Tibial nerve (tissue), 4 donors: Measurements from ENCODE around the gene ICE2. TPM values are rescaled to one million over a fixed set of nuclear protein-coding genes. Genes with fewer than 3 reads are reported as not detected.
A peak's percentile ranks its signal among the peaks of the same experiment; 100 is the strongest.

Experiments used
- DNase-seq, 2 donors: peaks; one replicate each; pipeline ENCODE4 v3.0.0-alpha.2; 2019; ENCODE audit warnings: low spot score in 2 of 2
- H3K27ac ChIP-seq, 4 donors: fragments of 200-600 bp; sonication (generic) in 3 of 4; one replicate each; pipeline ENCODE4 v1.5.1; 2017 to 2019; ENCODE audit warnings: mild to moderate bottlenecking in 1 of 4
- H3K27me3 ChIP-seq, 2 donors: fragments of 200-600 bp; sonication (generic) in 1 of 2; one replicate each; pipeline versions ENCODE4 v1.5.1 to v1.6.0; 2017 to 2019
- H3K36me3 ChIP-seq, 3 donors: fragments of 200-600 bp; sonication (generic); one replicate each; pipeline ENCODE4 v1.5.1; 2018 to 2019
- H3K4me1 ChIP-seq, 4 donors: fragments of 200-600 bp; sonication (generic) in 3 of 4; one replicate each; pipeline ENCODE4 v1.5.1; 2017 to 2019
- H3K4me3 ChIP-seq, 4 donors: fragments of 200-600 bp; sonication (generic) in 3 of 4; one replicate each; pipeline ENCODE4 v1.5.1; 2017 to 2019; ENCODE audit warnings: mild to moderate bottlenecking in 1 of 4, moderate library complexity in 1 of 4
- H3K9me3 ChIP-seq, 4 donors: fragments of 200-600 bp; sonication (generic) in 3 of 4; one replicate each; pipeline ENCODE4 v1.5.1; 2017 to 2019
- CTCF ChIP-seq, 5 experiments: fragments of 200-600 bp in 3 of 5; fragments of 450-650 bp in 2 of 5; sonication (generic) in 3 of 5; IDR thresholded peaks; one replicate each; pipeline ENCODE4 v1.5.1; 2016 to 2019; ENCODE audit warnings: antibody characterized with exemption in 5 of 5, mild to moderate bottlenecking in 3 of 5, moderate library complexity in 2 of 5
- EP300 ChIP-seq, 2 donors: sonication (generic); formaldehyde crosslinking; IDR thresholded peaks; one replicate each; pipeline ENCODE4 v1.6.1; 2017; ENCODE audit warnings: antibody characterized with exemption in 2 of 2, mild to moderate bottlenecking in 1 of 2
- POLR2A ChIP-seq, 2 donors: fragments of 450-650 bp; IDR thresholded peaks; one replicate each; pipeline ENCODE4 v1.6.1; 2017; ENCODE audit warnings: antibody characterized with exemption in 2 of 2, mild to moderate bottlenecking in 2 of 2, moderate library complexity in 2 of 2
- WGBS, 2 donors: methylation state at CpG; one replicate each; pipeline ENCODE4 v1.1.5; 2018; 5-methylcytosine and 5-hydroxymethylcytosine counted together
- small RNA-seq: library from RNA; depleted of rRNA; stranded (forward); fragments of <200 nt; gene quantifications from one replicate; pipeline ENCODE3, GENCODE V24; 2016
- total RNA-seq, 4 donors: library from RNA; depleted of rRNA; stranded (reverse); fragments of >200 nt; gene quantifications; one replicate each; pipeline ENCODE4 v1.1.0, GENCODE V29; 2016

Gene ICE2
- total RNA-seq, 4 donors from 2014 or later = 23.9 to 44.1 (median 26.0) TPM

GRCh38 chr15:60370105-60370868, 108.7 kb downstream of the ICE2 start:
- Histone ChIP-seq H3K4me3 (no peak overlapping the region), H3K36me3 (peaks cover 0 to 12% (median 0%) of the 10 kb centered on the region in 3 donors), H3K9me3 (no peaks in the 10 kb centered on the region), H3K27ac (peak overlapping the region; percentile 64 to 91 (median 75)), H3K27me3 (no peaks in the 10 kb centered on the region), H3K4me1 (peaks cover 9 to 72% (median 60%) of the 10 kb centered on the region in 4 donors)
- no peak for DNase-seq
- no peak for TF ChIP-seq POLR2A (IDR thresholded peaks at IDR 0.05)
- peak in 1 of 2 donors; percentile 73 for TF ChIP-seq EP300 (IDR thresholded peaks at IDR 0.05)
- TF ChIP-seq CTCF (IDR thresholded peaks at IDR 0.05) = no peak
- 60 to 67% methylated on average over 9 of the region's 9 CpGs for WGBS, 2 donors

- Histone ChIP-seq H3K9me3 (no peaks in the 10 kb centered on the region), H3K4me1 (peaks cover 9 to 68% (median 54%) of the 10 kb centered on the region in 4 donors), H3K27ac (peak overlapping the region in 3 of 4 donors; percentile 60 to 73 (median 68)), H3K27me3 (no peaks in the 10 kb centered on the region), H3K4me3 (no peak overlapping the region), H3K36me3 (peaks cover 0 to 15% (median 0%) of the 10 kb centered on the region in 3 donors)
- TF ChIP-seq CTCF (IDR thresholded peaks at IDR 0.05) (no peak), EP300 (IDR thresholded peaks at IDR 0.05) (no peak), POLR2A (IDR thresholded peaks at IDR 0.05) (no peak)
- DNase-seq = no peak
- 66 to 75% methylated on average over 5 of the region's 5 CpGs for WGBS, 2 donors
Observed at GRCh38 chr15:60369696-60370095, 109.2 kb downstream of the ICE2 start.

Small RNAs within 50 kb of the gene (small RNA-seq; reads per million reads assigned to genes)
- not detected for gene AC087385.3

Other genes starting within 250 kb of the ICE2 start
- gene ANXA2, start 81.2 kb downstream of the ICE2 start, total RNA-seq = 1,000 to 10,000 TPM in 2 of 4 donors, 100 to 1,000 TPM in 2; 747 to 1,181 (median 1,009) TPM